H1 (cell line): ENCODE measurements around the gene DSCAM. TPM values are rescaled to one million over a fixed set of nuclear protein-coding genes. Genes with fewer than 3 reads are reported as not detected.

Source experiments
- CTCF ChIA-PET: fragments of 300-600 bp; sonication (Branson Sonifier 250); formaldehyde crosslinking; loops from one replicate; lab custom pipeline; 2021; ENCODE audit not compliant: partially characterized antibody; lab: Charles Lee
- POLR2A ChIA-PET: fragments of 300-600 bp; sonication (Branson Sonifier 250); formaldehyde crosslinking; loops from one replicate; lab custom pipeline; 2021; ENCODE audit warnings: inconsistent platforms; ENCODE audit not compliant: partially characterized antibody; lab: Charles Lee
- DNase-seq, 2 experiments: peaks; one replicate each; pipeline versions ENCODE4 v3.0.0 to v3.0.0-alpha.2; 2010 to 2022; ENCODE audit warnings: low spot score in 2 of 2, low read depth in 1 of 2, mixed read lengths in 1 of 2
- FAIRE-seq: peaks from 2 replicates; lab custom pipeline; 2011; peaks lifted over from hg19 to GRCh38; lab: Jason Lieb, UNC
- H2AFZ ChIP-seq: 2 replicates; pipeline ENCODE4 v1.8.1; 2012; ENCODE audit warnings: low read length, inconsistent platforms
- H2AK5ac ChIP-seq: 2 replicates; pipeline ENCODE4 v1.6.1; 2013; ENCODE audit warnings: low read depth, low read length
- H2BK120ac ChIP-seq: replicated peaks from 2 replicates; pipeline ENCODE3; 2013; ENCODE audit warnings: low read depth, low read length, inconsistent platforms
- H2BK12ac ChIP-seq: 2 replicates; pipeline ENCODE4 v1.6.1; 2013; ENCODE audit warnings: low read depth, low read length
- H2BK15ac ChIP-seq: 2 replicates; pipeline ENCODE4 v1.6.1; 2013; ENCODE audit warnings: low read length
- H2BK20ac ChIP-seq: 2 replicates; pipeline ENCODE4 v1.6.1; 2013; ENCODE audit warnings: low read length
- H2BK5ac ChIP-seq: 2 replicates; pipeline ENCODE4 v1.6.1; 2013; ENCODE audit warnings: low read depth, low read length
- H3K14ac ChIP-seq: 2 replicates; pipeline ENCODE4 v1.6.1; 2013; ENCODE audit warnings: inconsistent platforms; ENCODE audit not compliant: insufficient read length
- H3K18ac ChIP-seq: 2 replicates; pipeline ENCODE4 v1.6.1; 2013; ENCODE audit warnings: low read length; ENCODE audit errors: extremely low read depth
- H3K23ac ChIP-seq: 2 replicates; pipeline ENCODE4 v1.6.1; 2013; ENCODE audit warnings: inconsistent platforms; ENCODE audit not compliant: insufficient read length
- H3K23me2 ChIP-seq: 2 replicates; pipeline ENCODE4 v1.6.1; 2013; ENCODE audit warnings: low read depth, low read length
- H3K27ac ChIP-seq: 2 replicates; pipeline ENCODE4 v1.6.1; 2011; ENCODE audit warnings: low read depth, low read length, inconsistent platforms
- H3K27me3 ChIP-seq, 4 experiments: replicated peaks in 1 of 4; 1 replicate in 1 of 4; 2 replicates in 3 of 4; pipeline versions ENCODE4 v1.6.1 to v1.8.1; 2011 to 2013; ENCODE audit warnings: low read length in 3 of 4, mild to moderate bottlenecking in 3 of 4, inconsistent platforms in 2 of 4, mixed read lengths in 2 of 4, moderate library complexity in 1 of 4; ENCODE audit not compliant: control insufficient read depth in 3 of 4, insufficient read depth in 3 of 4; ENCODE audit errors: extremely low read depth in 1 of 4
- H3K36me3 ChIP-seq, 4 experiments: 2 replicates each; pipeline versions ENCODE4 v1.6.1 to v1.8.1; 2011 to 2013; ENCODE audit warnings: mild to moderate bottlenecking in 4 of 4, low read length in 3 of 4, moderate library complexity in 2 of 4, control low read depth in 1 of 4, inconsistent platforms in 1 of 4; ENCODE audit not compliant: insufficient read depth in 4 of 4, control insufficient read depth in 2 of 4
- H3K4ac ChIP-seq: replicated peaks from 2 replicates; pipeline ENCODE3; 2013; ENCODE audit warnings: low read length, low read depth, mixed read lengths, inconsistent platforms; ENCODE audit not compliant: insufficient read length
- H3K4me1 ChIP-seq, 4 experiments: replicated peaks in 1 of 4; 1 replicate in 1 of 4; 2 replicates in 3 of 4; pipeline versions ENCODE4 v1.6.1 to v1.8.1; 2011 to 2013; ENCODE audit warnings: low read length in 3 of 4, inconsistent platforms in 2 of 4, mixed read lengths in 1 of 4; ENCODE audit not compliant: insufficient read depth in 4 of 4, control insufficient read depth in 3 of 4
- H3K4me2 ChIP-seq, 2 experiments: 2 replicates each; pipeline versions ENCODE4 v1.6.1 to v1.8.1; 2011 to 2013; ENCODE audit warnings: low read depth in 2 of 2, low read length in 2 of 2, control low read depth in 1 of 2, inconsistent platforms in 1 of 2, mild to moderate bottlenecking in 1 of 2; ENCODE audit not compliant: insufficient read depth in 1 of 2
- H3K4me3 ChIP-seq, 4 experiments: fragments of 200-600, 300-600 bp in 1 of 4; sonication (generic), shearing (Covaris generic), sonication (Bioruptor Twin) in 1 of 4; 2 replicates each; pipeline versions ENCODE4 v1.5.1 to v1.8.1; 2011 to 2016; ENCODE audit warnings: low read length in 4 of 4, low read depth in 3 of 4, control low read depth in 2 of 4, inconsistent platforms in 2 of 4, mild to moderate bottlenecking in 2 of 4, mixed read lengths in 1 of 4, moderate library complexity in 1 of 4; ENCODE audit not compliant: insufficient read depth in 2 of 4; ENCODE audit errors: extremely low read depth in 1 of 4
- H3K56ac ChIP-seq: replicated peaks from 2 replicates; pipeline ENCODE3; 2013; ENCODE audit warnings: low read depth, mild to moderate bottlenecking, mixed read lengths, low read length, inconsistent platforms; ENCODE audit not compliant: insufficient read length
- H3K79me1 ChIP-seq: 2 replicates; pipeline ENCODE4 v1.6.1; 2013; ENCODE audit warnings: low read depth, low read length, control low read depth
- H3K79me2 ChIP-seq, 2 experiments: 2 replicates each; pipeline versions ENCODE4 v1.6.1 to v1.8.1; 2012 to 2013; ENCODE audit warnings: low read length in 2 of 2, mild to moderate bottlenecking in 2 of 2, inconsistent platforms in 1 of 2; ENCODE audit not compliant: insufficient read depth in 2 of 2, control insufficient read depth in 1 of 2
- H3K9ac ChIP-seq, 4 experiments: replicated peaks in 1 of 4; 1 replicate in 1 of 4; 2 replicates in 3 of 4; pipeline versions ENCODE4 v1.6.1 to v1.8.1; 2011 to 2013; ENCODE audit warnings: low read depth in 3 of 4, low read length in 3 of 4, control low read depth in 2 of 4, mild to moderate bottlenecking in 2 of 4, moderate library complexity in 2 of 4, inconsistent platforms in 1 of 4; ENCODE audit errors: extremely low read depth in 1 of 4
- H3K9me3 ChIP-seq, 2 experiments: 2 replicates each; pipeline versions ENCODE4 v1.6.1 to v1.8.1; 2012 to 2013; ENCODE audit warnings: mild to moderate bottlenecking in 2 of 2, moderate library complexity in 2 of 2, control low read depth in 1 of 2, inconsistent platforms in 1 of 2, low read depth in 1 of 2, low read length in 1 of 2, mixed read lengths in 1 of 2; ENCODE audit not compliant: insufficient read depth in 2 of 2
- H4K20me1 ChIP-seq, 2 experiments: replicated peaks in 1 of 2; 2 replicates each; pipeline versions ENCODE3 to v1.8.1; 2011 to 2013; ENCODE audit warnings: inconsistent platforms in 2 of 2, low read length in 2 of 2, mild to moderate bottlenecking in 1 of 2; ENCODE audit not compliant: insufficient read depth in 2 of 2, control insufficient read depth in 1 of 2
- H4K5ac ChIP-seq: 2 replicates; pipeline ENCODE4 v1.6.1; 2013; ENCODE audit warnings: low read length, low read depth, mixed read lengths, inconsistent platforms; ENCODE audit not compliant: insufficient read length
- H4K8ac ChIP-seq: 2 replicates; pipeline ENCODE4 v1.8.0; 2013; ENCODE audit warnings: mild to moderate bottlenecking, moderate library complexity, low read length, inconsistent platforms; ENCODE audit not compliant: insufficient read depth; ENCODE audit errors: extremely low read depth
- H4K91ac ChIP-seq: replicated peaks from 2 replicates; pipeline ENCODE3; 2013; ENCODE audit warnings: low read length, mixed read lengths, inconsistent platforms; ENCODE audit not compliant: insufficient read length
- CEBPB ChIP-seq: IDR thresholded peaks from 2 replicates; pipeline ENCODE4 v1.6.1; 2012; ENCODE audit warnings: low read depth, low read length
- CHD1 ChIP-seq: IDR thresholded peaks from 2 replicates; pipeline ENCODE4 v1.6.1; 2012; ENCODE audit warnings: low read depth, low read length, improper control_type of control experiment
- MAFK ChIP-seq: IDR thresholded peaks from 2 replicates; pipeline ENCODE4 v1.6.1; 2012; ENCODE audit warnings: low read depth, mild to moderate bottlenecking, improper control_type of control experiment, low read length
- RFX5 ChIP-seq: IDR thresholded peaks from 2 replicates; pipeline ENCODE4 v1.6.1; 2011; ENCODE audit warnings: low read depth, low read length, improper control_type of control experiment, borderline replicate concordance
- SAP30 ChIP-seq: fragments of 300-600 bp; sonication (generic); IDR thresholded peaks from 2 replicates; pipeline ENCODE4 v1.7.1; 2012; ENCODE audit warnings: low read length, moderate library complexity, mild to moderate bottlenecking, inconsistent platforms; ENCODE audit not compliant: insufficient read depth, insufficient replicate concordance
- WGBS, 2 experiments: shearing (Covaris generic) in 1 of 2; methylation state at CpG; one replicate each; pipeline versions ENCODE4 v1.1.6 to v1.1.7; 2013 to 2015; ENCODE audit warnings: low lambda C conversion rate in 2 of 2, mixed read lengths in 2 of 2, inconsistent platforms in 1 of 2, low coverage in 1 of 2, missing lambda C conversion rate in 1 of 2; ENCODE audit not compliant: insufficient replicate concordance in 2 of 2, insufficient coverage in 1 of 2, insufficient read length in 1 of 2; ENCODE audit errors: extremely low coverage in 1 of 2, missing lambda C conversion rate in 1 of 2; 5-methylcytosine and 5-hydroxymethylcytosine counted together
- polyA plus RNA-seq, 7 experiments: library from polyadenylated mRNA; depleted of rRNA in 3 of 7; stranded (reverse) in 5 of 7; unstranded in 2 of 7; fragments of >200 nt in 5 of 7; fragments of 200-250 nt in 2 of 7; gene quantifications; 1 replicate in 5 of 7; 2 replicates in 1 of 7; 4 replicates in 1 of 7; pipeline versions ENCODE4 v1.2.1 to v1.2.3, GENCODE V29; 2011 to 2013; ENCODE audit warnings: missing spikeins in 2 of 7, mixed read lengths in 2 of 7
- total RNA-seq: library from RNA; stranded (reverse); fragmentation: NEBNext Ultra II Directional; extraction: Animal tissue kit (Norgen Biotek cat#: 25700); gene quantifications from 2 replicates; pipeline ENCODE4 v1.2.1, GENCODE V29; 2021

Gene DSCAM
- total and polyA plus RNA-seq, 2 of the 8 experiments (the other 6 are each of a cell fraction or from before 2014, with no cell fraction given) = 0.02 to 0.15 TPM

GRCh38 chr21:40675017-40675416 is 171.9 kb downstream of the DSCAM start:
- no peak for DNase-seq
- H4K8ac ChIP-seq = no peak overlapping the region
- no peak overlapping the region for H3K27ac ChIP-seq
- no peaks in the 10 kb centered on the region for H3K36me3 ChIP-seq
- H3K9me3 ChIP-seq = no peaks in the 10 kb centered on the region
- no peak overlapping the region for H2AFZ ChIP-seq
- H3K23ac ChIP-seq = no peak overlapping the region
- no peak overlapping the region for H2BK20ac ChIP-seq
- H3K27me3 ChIP-seq = peaks cover 0 to 1% (median 0%) of the 10 kb centered on the region in 4 experiments; a peak in 1 of 7 replicates
- H2BK12ac ChIP-seq = no peak overlapping the region
- no peaks in the 10 kb centered on the region for H3K23me2 ChIP-seq
- no peak for FAIRE-seq
- no peak overlapping the region for H3K4ac ChIP-seq
- POLR2A ChIA-PET = no interaction called here
- H3K56ac ChIP-seq = no peak overlapping the region
- no peaks in the 10 kb centered on the region for H3K79me2 ChIP-seq
- H3K9ac ChIP-seq = no peak overlapping the region
- H3K79me1 ChIP-seq = no peaks in the 10 kb centered on the region
- no peak overlapping the region for H3K18ac ChIP-seq
- no peak for TF ChIP-seq RFX5
- no peak for TF ChIP-seq CHD1
- no peak for TF ChIP-seq MAFK
- no peak for TF ChIP-seq CEBPB
- TF ChIP-seq SAP30 = no peak
- TF ChIP-seq, all 59 proteins: peak for 0
- Histone ChIP-seq H3K4me1 (no peaks in the 10 kb centered on the region), H3K4me3 (no peak overlapping the region), H3K4me2 (no peak overlapping the region), H3K14ac (no peak overlapping the region), H2BK15ac (no peak overlapping the region), H2AK5ac (no peak overlapping the region), H4K91ac (no peak overlapping the region), H2BK120ac (no peak overlapping the region), H4K20me1 (no peaks in the 10 kb centered on the region), H2BK5ac (no peak overlapping the region), H4K5ac (no peak overlapping the region)
- WGBS, 2 experiments = 89% methylated on average over 8 of the region's 8 CpGs; no CpG with 5 or more reads in 1 of the 2 experiments
- CTCF ChIA-PET = no interaction called here
